Ascending aorta (tissue), 2 donors: ENCODE data around the gene CAPSL. TPM values are rescaled to one million over a fixed set of nuclear protein-coding genes. Genes with fewer than 3 reads are reported as not detected.

ENCODE experiments used
- DNase-seq, 2 donors: peaks; one replicate each; pipeline ENCODE4 v3.0.0-alpha.2; 2019; ENCODE audit warnings: low spot score in 2 of 2
- H3K27ac ChIP-seq, 2 donors: fragments of 200-600 bp; sonication (generic); one replicate each; pipeline ENCODE4 v1.5.1; 2016 to 2017; ENCODE audit warnings: mild to moderate bottlenecking in 1 of 2
- H3K27me3 ChIP-seq: fragments of 200-600 bp; sonication (generic); one replicate; pipeline ENCODE4 v1.5.1; 2017
- H3K36me3 ChIP-seq, 2 donors: fragments of 200-600 bp; sonication (generic); one replicate each; pipeline ENCODE4 v1.5.1; 2016
- H3K4me1 ChIP-seq, 2 donors: fragments of 200-600 bp; sonication (generic); one replicate each; pipeline ENCODE4 v1.5.1; 2016 to 2017; ENCODE audit warnings: mild to moderate bottlenecking in 1 of 2
- H3K4me3 ChIP-seq, 2 donors: fragments of 200-600 bp; sonication (generic); one replicate each; pipeline ENCODE4 v1.5.1; 2016 to 2017; ENCODE audit warnings: mild to moderate bottlenecking in 1 of 2
- H3K9me3 ChIP-seq, 2 donors: fragments of 200-600 bp; sonication (generic); one replicate each; pipeline ENCODE4 v1.5.1; 2016
- intact Hi-C: fragments of 100-400 bp; cut with DNase I; formaldehyde crosslinking; loops from one replicate; pipeline ENCODE4 v1.15.1; 2023
- total RNA-seq: library from RNA; depleted of rRNA; stranded (reverse); fragments of >200 nt; gene quantifications from one replicate; pipeline ENCODE4 v1.1.0, GENCODE V29; 2016
- TF ChIP-seq, protein P1 (sequence below), 3 experiments: fragments of 200-600 bp in 2 of 3; fragments of 450-650 bp in 1 of 3; sonication (generic) in 2 of 3; IDR thresholded peaks; one replicate each; pipeline ENCODE4 v1.5.1; 2016 to 2019; ENCODE audit warnings: antibody characterized with exemption in 3 of 3, mild to moderate bottlenecking in 1 of 3, moderate library complexity in 1 of 3

The CAPSL gene
- total RNA-seq, 1 donor from 2014 or later = not detected

- intact Hi-C loops = no loop called here
- DNase-seq = no peak
- no peaks in the 10 kb centered on the region for H3K36me3 ChIP-seq
- no peaks in the 10 kb centered on the region for H3K27me3 ChIP-seq
- no peak overlapping the region for H3K27ac ChIP-seq
- no peaks in the 10 kb centered on the region for H3K4me1 ChIP-seq
- TF ChIP-seq, protein P1, sequence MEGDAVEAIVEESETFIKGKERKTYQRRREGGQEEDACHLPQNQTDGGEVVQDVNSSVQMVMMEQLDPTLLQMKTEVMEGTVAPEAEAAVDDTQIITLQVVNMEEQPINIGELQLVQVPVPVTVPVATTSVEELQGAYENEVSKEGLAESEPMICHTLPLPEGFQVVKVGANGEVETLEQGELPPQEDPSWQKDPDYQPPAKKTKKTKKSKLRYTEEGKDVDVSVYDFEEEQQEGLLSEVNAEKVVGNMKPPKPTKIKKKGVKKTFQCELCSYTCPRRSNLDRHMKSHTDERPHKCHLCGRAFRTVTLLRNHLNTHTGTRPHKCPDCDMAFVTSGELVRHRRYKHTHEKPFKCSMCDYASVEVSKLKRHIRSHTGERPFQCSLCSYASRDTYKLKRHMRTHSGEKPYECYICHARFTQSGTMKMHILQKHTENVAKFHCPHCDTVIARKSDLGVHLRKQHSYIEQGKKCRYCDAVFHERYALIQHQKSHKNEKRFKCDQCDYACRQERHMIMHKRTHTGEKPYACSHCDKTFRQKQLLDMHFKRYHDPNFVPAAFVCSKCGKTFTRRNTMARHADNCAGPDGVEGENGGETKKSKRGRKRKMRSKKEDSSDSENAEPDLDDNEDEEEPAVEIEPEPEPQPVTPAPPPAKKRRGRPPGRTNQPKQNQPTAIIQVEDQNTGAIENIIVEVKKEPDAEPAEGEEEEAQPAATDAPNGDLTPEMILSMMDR (IDR thresholded peaks at IDR 0.05) = no peak
- H3K4me3 ChIP-seq = no peak overlapping the region
- no peaks in the 10 kb centered on the region for H3K9me3 ChIP-seq
Measured at GRCh38 chr5:35886381-35886780, 52.0 kb downstream of the CAPSL start.

GRCh38 chr5:35884773-35885172 is 53.6 kb downstream of the CAPSL start:
- no peaks in the 10 kb centered on the region for H3K36me3 ChIP-seq
- DNase-seq = no peak
- H3K4me1 ChIP-seq = no peaks in the 10 kb centered on the region
- no peak overlapping the region for H3K4me3 ChIP-seq
- H3K27me3 ChIP-seq = no peaks in the 10 kb centered on the region
- no peaks in the 10 kb centered on the region for H3K9me3 ChIP-seq
- no peak overlapping the region for H3K27ac ChIP-seq
- intact Hi-C loops = no loop called here
- TF ChIP-seq, protein P1 (IDR thresholded peaks at IDR 0.05) = no peak

GRCh38 chr5:35884191-35884769 is 54.1 kb downstream of the CAPSL start:
- intact Hi-C loops = no loop called here
- H3K27me3 ChIP-seq = no peaks in the 10 kb centered on the region
- TF ChIP-seq, protein P1 (IDR thresholded peaks at IDR 0.05) = no peak
- H3K4me1 ChIP-seq = no peaks in the 10 kb centered on the region
- no peaks in the 10 kb centered on the region for H3K36me3 ChIP-seq
- DNase-seq = no peak
- H3K27ac ChIP-seq = no peak overlapping the region
- no peak overlapping the region for H3K4me3 ChIP-seq
- H3K9me3 ChIP-seq = no peaks in the 10 kb centered on the region

GRCh38 chr5:35881758-35882157 is 56.7 kb downstream of the CAPSL start:
- H3K36me3 ChIP-seq = no peaks in the 10 kb centered on the region
- no peaks in the 10 kb centered on the region for H3K4me1 ChIP-seq
- no peaks in the 10 kb centered on the region for H3K27me3 ChIP-seq
- intact Hi-C loops = no loop called here
- no peak overlapping the region for H3K4me3 ChIP-seq
- no peak for DNase-seq
- TF ChIP-seq, protein P1 (IDR thresholded peaks at IDR 0.05) = no peak
- no peak overlapping the region for H3K27ac ChIP-seq
- H3K9me3 ChIP-seq = no peaks in the 10 kb centered on the region

DNA sequence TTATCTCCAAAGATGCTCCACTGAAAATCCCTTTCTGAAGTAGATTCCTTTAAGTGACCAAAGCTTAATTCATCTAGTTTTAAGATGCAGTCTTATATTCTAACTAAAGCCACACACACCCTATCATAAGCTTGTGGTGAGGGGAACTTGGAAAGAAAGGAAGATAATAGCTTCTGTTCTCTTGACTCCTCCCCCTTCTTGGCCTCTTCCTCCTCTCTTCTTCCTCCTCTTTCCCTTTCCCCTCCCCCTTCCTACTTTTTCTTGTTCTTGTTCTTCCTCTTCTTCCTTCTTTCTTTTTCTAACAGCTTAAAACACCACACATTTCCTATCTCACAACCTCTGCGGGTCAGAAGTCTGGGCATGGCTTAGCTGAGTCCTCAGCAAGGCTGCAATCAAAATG is 58.3 kb downstream of the CAPSL start:
- no peaks in the 10 kb centered on the region for H3K4me1 ChIP-seq
- no peaks in the 10 kb centered on the region for H3K27me3 ChIP-seq
- no peak for DNase-seq
- TF ChIP-seq, protein P1 (IDR thresholded peaks at IDR 0.05) = no peak
- no peak overlapping the region for H3K4me3 ChIP-seq
- no peaks in the 10 kb centered on the region for H3K36me3 ChIP-seq
- H3K9me3 ChIP-seq = no peaks in the 10 kb centered on the region
- no peak overlapping the region for H3K27ac ChIP-seq
- intact Hi-C loops = no loop called here

DNA sequence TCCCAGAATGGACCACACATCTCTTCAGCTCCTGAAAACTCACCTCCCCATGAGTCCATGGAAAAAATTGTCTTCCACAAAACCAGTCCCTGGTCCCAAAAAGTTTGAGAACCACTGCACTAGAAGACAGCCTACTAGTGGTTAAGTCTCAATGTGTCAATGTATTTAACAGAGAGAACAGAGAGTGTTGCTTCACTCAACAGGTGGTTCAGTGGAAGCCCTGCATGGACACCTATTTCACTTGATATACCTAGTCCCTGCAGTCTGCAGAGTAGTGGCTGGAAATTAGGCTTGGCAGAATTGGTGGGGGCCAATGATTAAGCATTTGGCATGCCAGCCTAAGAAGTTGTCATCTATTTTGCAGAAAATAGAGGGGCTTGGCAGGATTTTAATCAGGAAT is 58.8 kb downstream of the CAPSL start:
- H3K9me3 ChIP-seq = no peaks in the 10 kb centered on the region
- DNase-seq = no peak
- no peaks in the 10 kb centered on the region for H3K4me1 ChIP-seq
- H3K27ac ChIP-seq = no peak overlapping the region
- TF ChIP-seq, protein P1 (IDR thresholded peaks at IDR 0.05) = no peak
- H3K36me3 ChIP-seq = no peaks in the 10 kb centered on the region
- intact Hi-C loops = no loop called here
- no peaks in the 10 kb centered on the region for H3K27me3 ChIP-seq
- H3K4me3 ChIP-seq = no peak overlapping the region
